ENCODE data around the gene SLC12A2.

Gene SLC12A2

GRCh38 chr5:128081111-128081851 lies 2.3 kb upstream of the SLC12A2 start:
- no peak for DNase-seq (ENCODE audit: low read depth)
- in situ Hi-C loops (cut with HindIII; ENCODE audit: low sequenced_read_pairs), result no loop called here
- no peak overlapping the region for H3K4me3 ChIP-seq (ENCODE audit: low read depth, low read length)
- TF ChIP-seq, protein P1, sequence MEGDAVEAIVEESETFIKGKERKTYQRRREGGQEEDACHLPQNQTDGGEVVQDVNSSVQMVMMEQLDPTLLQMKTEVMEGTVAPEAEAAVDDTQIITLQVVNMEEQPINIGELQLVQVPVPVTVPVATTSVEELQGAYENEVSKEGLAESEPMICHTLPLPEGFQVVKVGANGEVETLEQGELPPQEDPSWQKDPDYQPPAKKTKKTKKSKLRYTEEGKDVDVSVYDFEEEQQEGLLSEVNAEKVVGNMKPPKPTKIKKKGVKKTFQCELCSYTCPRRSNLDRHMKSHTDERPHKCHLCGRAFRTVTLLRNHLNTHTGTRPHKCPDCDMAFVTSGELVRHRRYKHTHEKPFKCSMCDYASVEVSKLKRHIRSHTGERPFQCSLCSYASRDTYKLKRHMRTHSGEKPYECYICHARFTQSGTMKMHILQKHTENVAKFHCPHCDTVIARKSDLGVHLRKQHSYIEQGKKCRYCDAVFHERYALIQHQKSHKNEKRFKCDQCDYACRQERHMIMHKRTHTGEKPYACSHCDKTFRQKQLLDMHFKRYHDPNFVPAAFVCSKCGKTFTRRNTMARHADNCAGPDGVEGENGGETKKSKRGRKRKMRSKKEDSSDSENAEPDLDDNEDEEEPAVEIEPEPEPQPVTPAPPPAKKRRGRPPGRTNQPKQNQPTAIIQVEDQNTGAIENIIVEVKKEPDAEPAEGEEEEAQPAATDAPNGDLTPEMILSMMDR (IDR thresholded peaks at IDR 0.05; ENCODE audit: low read depth, low read length, missing control alignments), result peak; percentile 27

GRCh38 chr5:128082551-128083032 lies 974 bp upstream of the SLC12A2 start:
- in situ Hi-C loops (cut with HindIII; ENCODE audit: low sequenced_read_pairs), result no loop called here
- DNase-seq (ENCODE audit: low read depth), result no peak
- TF ChIP-seq, protein P1 (IDR thresholded peaks at IDR 0.05; ENCODE audit: low read depth, low read length, missing control alignments), result no peak
- peak overlapping the region; percentile 73 for H3K4me3 ChIP-seq (ENCODE audit: low read depth, low read length)

DNA sequence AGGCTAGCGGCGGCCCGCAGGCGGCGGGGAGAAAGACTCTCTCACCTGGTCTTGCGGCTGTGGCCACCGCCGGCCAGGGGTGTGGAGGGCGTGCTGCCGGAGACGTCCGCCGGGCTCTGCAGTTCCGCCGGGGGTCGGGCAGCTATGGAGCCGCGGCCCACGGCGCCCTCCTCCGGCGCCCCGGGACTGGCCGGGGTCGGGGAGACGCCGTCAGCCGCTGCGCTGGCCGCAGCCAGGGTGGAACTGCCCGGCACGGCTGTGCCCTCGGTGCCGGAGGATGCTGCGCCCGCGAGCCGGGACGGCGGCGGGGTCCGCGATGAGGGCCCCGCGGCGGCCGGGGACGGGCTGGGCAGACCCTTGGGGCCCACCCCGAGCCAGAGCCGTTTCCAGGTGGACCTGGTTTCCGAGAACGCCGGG lies 253 bp downstream of the SLC12A2 start:
- no peak for DNase-seq (ENCODE audit: low read depth)
- peak overlapping the region; percentile 73 for H3K4me3 ChIP-seq (ENCODE audit: low read depth, low read length)
- TF ChIP-seq, protein P1 (IDR thresholded peaks at IDR 0.05; ENCODE audit: low read depth, low read length, missing control alignments), result peak; percentile 28
- in situ Hi-C loops (cut with HindIII; ENCODE audit: low sequenced_read_pairs), result no loop called here

DNA sequence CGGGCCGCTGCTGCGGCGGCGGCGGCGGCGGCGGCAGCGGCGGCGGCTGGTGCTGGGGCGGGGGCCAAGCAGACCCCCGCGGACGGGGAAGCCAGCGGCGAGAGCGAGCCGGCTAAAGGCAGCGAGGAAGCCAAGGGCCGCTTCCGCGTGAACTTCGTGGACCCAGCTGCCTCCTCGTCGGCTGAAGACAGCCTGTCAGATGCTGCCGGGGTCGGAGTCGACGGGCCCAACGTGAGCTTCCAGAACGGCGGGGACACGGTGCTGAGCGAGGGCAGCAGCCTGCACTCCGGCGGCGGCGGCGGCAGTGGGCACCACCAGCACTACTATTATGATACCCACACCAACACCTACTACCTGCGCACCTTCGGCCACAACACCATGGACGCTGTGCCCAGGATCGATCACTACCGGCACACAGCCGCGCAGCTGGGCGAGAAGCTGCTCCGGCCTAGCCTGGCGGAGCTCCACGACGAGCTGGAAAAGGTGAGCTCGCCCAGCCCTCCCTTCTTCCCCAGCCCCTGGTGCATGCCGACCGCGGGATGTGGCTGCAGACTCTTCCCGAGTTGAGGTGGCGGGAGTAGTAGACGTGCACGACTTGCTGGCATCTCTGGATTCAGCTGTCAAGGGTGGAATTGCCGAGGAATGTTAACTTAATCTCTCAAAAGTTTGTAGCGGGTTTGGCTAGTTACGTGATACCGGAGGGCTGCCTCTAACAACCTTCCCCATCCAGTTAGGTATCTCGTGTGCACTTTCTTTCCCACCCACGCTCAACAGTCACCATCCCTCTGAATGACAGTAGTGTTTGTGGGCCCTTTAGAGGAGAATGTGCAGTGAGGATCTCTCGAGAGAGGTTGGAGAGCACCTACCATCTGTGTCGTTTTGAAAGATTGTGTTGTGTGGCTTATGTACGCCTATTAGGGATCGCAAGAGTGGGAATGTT lies 932 bp downstream of the SLC12A2 start:
- TF ChIP-seq, protein P1 (IDR thresholded peaks at IDR 0.05; ENCODE audit: low read depth, low read length, missing control alignments), result no peak
- peak overlapping the region; percentile 73 for H3K4me3 ChIP-seq (ENCODE audit: low read depth, low read length)
- in situ Hi-C loops (cut with HindIII; ENCODE audit: low sequenced_read_pairs), result no loop called here
- no peak for DNase-seq (ENCODE audit: low read depth)

DNA sequence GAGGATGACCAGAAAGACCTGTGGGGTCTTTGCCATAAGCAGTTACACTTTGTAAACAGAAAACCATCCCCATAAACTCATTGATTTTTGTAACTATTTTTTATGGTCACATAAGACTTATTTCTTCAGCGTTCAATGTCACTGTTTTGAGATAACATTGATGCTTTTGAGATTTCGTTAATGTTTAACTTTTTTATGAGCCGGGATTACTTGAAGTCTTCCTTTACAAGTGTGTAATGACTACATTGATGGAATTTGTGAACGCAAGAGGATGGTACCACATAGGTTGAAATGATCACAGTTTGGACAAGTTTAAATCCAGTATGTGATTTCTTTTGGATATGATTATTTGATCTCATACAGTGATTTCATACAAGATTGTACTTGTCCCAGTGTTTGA lies 1.8 kb downstream of the SLC12A2 start:
- in situ Hi-C loops (cut with HindIII; ENCODE audit: low sequenced_read_pairs), result no loop called here
- TF ChIP-seq, protein P1 (IDR thresholded peaks at IDR 0.05; ENCODE audit: low read depth, low read length, missing control alignments), result no peak
- DNase-seq (ENCODE audit: low read depth), result no peak
- peak overlapping the region; percentile 73 for H3K4me3 ChIP-seq (ENCODE audit: low read depth, low read length)

DNA sequence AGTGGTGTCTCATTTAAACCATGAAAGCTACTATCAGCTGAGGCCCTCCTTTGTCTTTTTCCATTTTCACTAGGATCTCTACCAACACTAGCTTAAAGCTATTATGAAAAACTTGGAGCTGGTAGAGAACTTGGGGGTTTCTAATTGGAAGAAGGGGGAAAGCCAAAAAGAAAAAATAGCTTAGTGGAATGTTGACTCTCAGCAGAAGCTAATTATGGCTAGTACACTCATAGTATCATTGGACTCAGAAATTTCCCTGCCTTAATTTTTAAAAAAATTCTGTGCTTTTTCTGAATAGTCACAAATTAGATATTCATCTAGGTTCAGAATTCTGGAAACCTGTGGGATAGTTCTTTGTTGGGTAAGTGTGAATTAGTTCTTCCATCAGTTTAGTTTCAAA lies 8.0 kb downstream of the SLC12A2 start:
- no peak for DNase-seq (ENCODE audit: low read depth)
- no peak overlapping the region for H3K4me3 ChIP-seq (ENCODE audit: low read depth, low read length)
- in situ Hi-C loops (cut with HindIII; ENCODE audit: low sequenced_read_pairs), result no loop called here
- TF ChIP-seq, protein P1 (IDR thresholded peaks at IDR 0.05; ENCODE audit: low read depth, low read length, missing control alignments), result no peak
